IMR-90 (cell line): ENCODE results near the gene SMAD4. TPM values are rescaled to one million over a fixed set of nuclear protein-coding genes. Genes with fewer than 3 reads are reported as not detected.

Source experiments
- ATAC-seq: fragments of 200-7000 bp; cut with Tn5 transposase; 2 replicates; pipeline ENCODE4 v1.9.1; 2020; ENCODE audit warnings: low read depth, mild to moderate bottlenecking, moderate library complexity
- BruUV-seq: library from RNA; stranded (reverse); fragments of 400-500 nt; replicated peaks from 2 replicates; lab custom pipeline; 2021; lab: Mats Ljungman, UMichigan
- CTCF ChIA-PET: fragments of 300-600 bp; formaldehyde crosslinking; extraction: SDS; loops from one replicate; lab custom pipeline; 2021; ENCODE audit warnings: antibody characterized with exemption; lab: Yijun Ruan, JAX
- POLR2A ChIA-PET: fragments of 300-600 bp; sonication (Branson Sonifier 250); formaldehyde crosslinking; loops from one replicate; lab custom pipeline; 2022; ENCODE audit warnings: antibody characterized with exemption; ENCODE audit not compliant: unreplicated experiment; lab: Charles Lee
- DNase-seq: peaks from one replicate; pipeline ENCODE4 v3.0.0; 2013
- H2AFZ ChIP-seq: replicated peaks from 2 replicates; pipeline ENCODE3; 2013; ENCODE audit warnings: low read length, mild to moderate bottlenecking; ENCODE audit not compliant: poor library complexity
- H2AK5ac ChIP-seq: 2 replicates; pipeline ENCODE4 v1.6.1; 2013; ENCODE audit warnings: low read depth, low read length, inconsistent platforms
- H2AK9ac ChIP-seq: replicated peaks from 2 replicates; pipeline ENCODE3; 2013; ENCODE audit warnings: mild to moderate bottlenecking, low read depth, low read length, moderate library complexity; ENCODE audit not compliant: poor library complexity
- H2BK120ac ChIP-seq: 2 replicates; pipeline ENCODE4 v1.6.1; 2013; ENCODE audit warnings: low read depth, low read length, inconsistent platforms
- H2BK15ac ChIP-seq: 3 replicates; pipeline ENCODE4 v1.6.1; 2013; ENCODE audit warnings: low read depth, low read length, inconsistent platforms
- H2BK20ac ChIP-seq: 2 replicates; pipeline ENCODE4 v1.6.1; 2013; ENCODE audit warnings: low read depth, mild to moderate bottlenecking, inconsistent platforms, low read length, moderate library complexity
- H2BK5ac ChIP-seq: 2 replicates; pipeline ENCODE4 v1.6.1; 2013; ENCODE audit warnings: mild to moderate bottlenecking, low read depth, low read length, inconsistent platforms; ENCODE audit not compliant: poor library complexity, severe bottlenecking
- H3K14ac ChIP-seq: replicated peaks from 2 replicates; pipeline ENCODE4 v1.6.1; 2013; ENCODE audit warnings: low read depth, low read length, inconsistent platforms
- H3K18ac ChIP-seq: 2 replicates; pipeline ENCODE4 v1.6.1; 2013; ENCODE audit warnings: low read depth, low read length, control low read depth
- H3K23ac ChIP-seq: 2 replicates; pipeline ENCODE4 v1.6.1; 2013; ENCODE audit warnings: low read depth, low read length, inconsistent platforms
- H3K27ac ChIP-seq: 2 replicates; pipeline ENCODE4 v1.5.1; 2013; ENCODE audit warnings: mild to moderate bottlenecking, control low read depth, low read length; ENCODE audit not compliant: insufficient read depth
- H3K27me3 ChIP-seq: 2 replicates; pipeline ENCODE4 v1.6.1; 2013; ENCODE audit warnings: low read length; ENCODE audit not compliant: control insufficient read depth, insufficient read depth
- H3K36me3 ChIP-seq: 2 replicates; pipeline ENCODE4 v1.6.1; 2013; ENCODE audit warnings: low read length, mixed read lengths; ENCODE audit not compliant: control insufficient read depth, insufficient read depth
- H3K4ac ChIP-seq: 2 replicates; pipeline ENCODE4 v1.6.1; 2013; ENCODE audit warnings: low read depth, low read length, inconsistent platforms
- H3K4me1 ChIP-seq: 2 replicates; pipeline ENCODE4 v1.6.1; 2013; ENCODE audit warnings: low read length, mixed read lengths; ENCODE audit not compliant: control insufficient read depth, insufficient read depth
- H3K4me2 ChIP-seq: 2 replicates; pipeline ENCODE4 v1.6.1; 2013; ENCODE audit warnings: low read depth, mild to moderate bottlenecking, control low read depth, low read length, moderate library complexity
- H3K4me3 ChIP-seq: 2 replicates; pipeline ENCODE4 v1.5.1; 2013; ENCODE audit warnings: low read depth, mild to moderate bottlenecking, control low read depth, low read length, moderate library complexity; ENCODE audit not compliant: insufficient read depth
- H3K56ac ChIP-seq: 2 replicates; pipeline ENCODE4 v1.6.1; 2013; ENCODE audit warnings: low read length, inconsistent platforms; ENCODE audit not compliant: insufficient read depth; ENCODE audit errors: extremely low read depth
- H3K79me1 ChIP-seq, 2 experiments: 2 replicates each; pipeline ENCODE4 v1.6.1; 2013; ENCODE audit warnings: low read length in 2 of 2, inconsistent platforms in 1 of 2, low read depth in 1 of 2
- H3K9ac ChIP-seq: 2 replicates; pipeline ENCODE4 v1.6.1; 2013; ENCODE audit warnings: low read depth, low read length, control low read depth
- H3K9me1 ChIP-seq: 2 replicates; pipeline ENCODE4 v1.6.1; 2013; ENCODE audit warnings: low read length, inconsistent platforms; ENCODE audit not compliant: insufficient read depth
- H3K9me3 ChIP-seq: 2 replicates; pipeline ENCODE4 v1.6.1; 2013; ENCODE audit warnings: low read length; ENCODE audit not compliant: control insufficient read depth, insufficient read depth
- H4K20me1 ChIP-seq: 2 replicates; pipeline ENCODE4 v1.6.1; 2013; ENCODE audit warnings: low read length, inconsistent platforms; ENCODE audit not compliant: insufficient read depth
- H4K5ac ChIP-seq: 2 replicates; pipeline ENCODE4 v1.6.1; 2013; ENCODE audit warnings: mild to moderate bottlenecking, low read depth, low read length, control low read depth
- H4K8ac ChIP-seq, 2 experiments: 2 replicates each; pipeline ENCODE4 v1.6.1; 2013; ENCODE audit warnings: low read depth in 2 of 2, low read length in 2 of 2, control low read depth in 1 of 2, inconsistent platforms in 1 of 2
- H4K91ac ChIP-seq: 2 replicates; pipeline ENCODE4 v1.6.1; 2013; ENCODE audit warnings: low read depth, low read length, inconsistent platforms; ENCODE audit not compliant: insufficient read depth
- BHLHE40 ChIP-seq: fragments of 150-350 bp; IDR thresholded peaks from 2 replicates; pipeline ENCODE4 v1.6.1; 2016; ENCODE audit warnings: mild to moderate bottlenecking, low read depth, low read length
- CHD1 ChIP-seq: IDR thresholded peaks from 2 replicates; pipeline ENCODE4 v1.6.1; 2012; ENCODE audit warnings: low read depth, low read length, improper control_type of control experiment
- CTCF ChIP-seq: conservative IDR thresholded peaks from 2 replicates; pipeline ENCODE4 v1.5.1; 2012; ENCODE audit warnings: mild to moderate bottlenecking, low read depth, low read length, improper control_type of control experiment
- MAFK ChIP-seq: IDR thresholded peaks from 2 replicates; pipeline ENCODE4 v1.6.1; 2012; ENCODE audit warnings: low read depth, low read length, improper control_type of control experiment
- MAZ ChIP-seq: IDR thresholded peaks from 2 replicates; pipeline ENCODE4 v1.6.1; 2012; ENCODE audit warnings: low read depth, mild to moderate bottlenecking, low read length, improper control_type of control experiment, moderate library complexity, borderline replicate concordance
- MXI1 ChIP-seq: IDR thresholded peaks from 2 replicates; pipeline ENCODE4 v1.6.1; 2012; ENCODE audit warnings: low read depth, mild to moderate bottlenecking, low read length, moderate library complexity, borderline replicate concordance
- NFE2L2 ChIP-seq: fragments of 150-350 bp; IDR thresholded peaks from 2 replicates; pipeline ENCODE4 v1.6.1; 2016; ENCODE audit warnings: low read depth, mild to moderate bottlenecking, low read length
- POLR2A ChIP-seq: IDR thresholded peaks from 2 replicates; pipeline ENCODE4 v1.6.1; 2012; ENCODE audit warnings: mild to moderate bottlenecking, low read depth, low read length
- RAD21 ChIP-seq: IDR thresholded peaks from 2 replicates; pipeline ENCODE4 v1.6.1; 2012; ENCODE audit warnings: low read length, improper control_type of control experiment
- RCOR1 ChIP-seq: IDR thresholded peaks from 2 replicates; pipeline ENCODE4 v1.6.1; 2012; ENCODE audit warnings: mild to moderate bottlenecking, low read length, improper control_type of control experiment; ENCODE audit not compliant: insufficient replicate concordance
- RFX5 ChIP-seq: IDR thresholded peaks from 2 replicates; pipeline ENCODE4 v1.8.0; 2012; ENCODE audit warnings: low read depth, mild to moderate bottlenecking, low read length, moderate library complexity
- SMC3 ChIP-seq: fragments of 150-350 bp; IDR thresholded peaks from 2 replicates; pipeline ENCODE4 v1.6.1; 2016; ENCODE audit warnings: low read depth, mild to moderate bottlenecking, antibody characterized with exemption, low read length, moderate library complexity
- WGBS, 2 experiments: methylation state at CpG; one replicate each; pipeline versions ENCODE4 v1.1.5 to v1.1.7; 2013; ENCODE audit warnings: missing lambda C conversion rate in 2 of 2; ENCODE audit not compliant: insufficient read length in 1 of 2; ENCODE audit errors: extremely low coverage in 2 of 2; 5-methylcytosine and 5-hydroxymethylcytosine counted together
- dilution Hi-C: fragments of 300-500 bp; cut with HindIII; formaldehyde crosslinking; loops from one replicate; pipeline ENCODE4 v1.14.3; 2018; ENCODE audit warnings: low sequenced_read_pairs; ENCODE audit not compliant: unreplicated experiment
- in situ Hi-C: fragments of 300-500 bp; cut with MboI; formaldehyde crosslinking; loops from 3 replicates; pipeline ENCODE4 v1.14.3; 2019; ENCODE audit warnings: low sequenced_read_pairs, inconsistent platforms, mixed read lengths
- intact Hi-C: fragments of 100-400 bp; cut with micrococcal nuclease; formaldehyde crosslinking; loops from 2 replicates; pipeline ENCODE4 v1.10.0; 2022
- polyA plus RNA-seq, 3 experiments: library from polyadenylated mRNA; depleted of rRNA; stranded (reverse); fragments of >200 nt; gene quantifications; 2 replicates each; pipeline ENCODE4 v1.2.3, GENCODE V29; 2012; ENCODE audit warnings: low replicate concordance in 1 of 3
- total RNA-seq: library from RNA; depleted of rRNA; stranded (reverse); fragments of >200 nt; gene quantifications from 2 replicates; pipeline ENCODE4 v1.2.3, GENCODE V29; 2012

The SMAD4 gene
- total and polyA plus RNA-seq, 2 of the 4 experiments (the other 2 are of a cell fraction), result 57.6 to 145 TPM

GRCh38 chr18:51123936-51124486 is 94.0 kb downstream of the SMAD4 start:
- H4K20me1 ChIP-seq, result no peaks in the 10 kb centered on the region

More at GRCh38 chr18:51123936-51124486, 94.0 kb downstream of the SMAD4 start:
- TF ChIP-seq BHLHE40 (no peak), MAZ (no peak), RCOR1 (no peak), RFX5 (no peak), CTCF (no peak), POLR2A (no peak), RAD21 (no peak), SMC3 (no peak), MAFK (no peak), MXI1 (no peak), NFE2L2 (no peak), CHD1 (no peak)
- in situ Hi-C loops, result loop anchor here (25.0 kb wide), 1 partner anchor 1563 kb away; no protein-coding TSS in a partner anchor
- H3K56ac ChIP-seq, result no peak overlapping the region
- H3K23ac ChIP-seq, result no peak overlapping the region
- no peaks in the 10 kb centered on the region; the same call in 1 of the 2 replicates for H3K9me3 ChIP-seq
- no peak overlapping the region for H3K4ac ChIP-seq
- H3K4me1 ChIP-seq, result no peaks in the 10 kb centered on the region
- BruUV-seq, result no TSS peak
- no peaks in the 10 kb centered on the region for H3K79me1 ChIP-seq
- dilution Hi-C loops, result no loop called here
- H3K9me1 ChIP-seq, result no peaks in the 10 kb centered on the region
- H4K91ac ChIP-seq, result no peak overlapping the region
- no peaks in the 10 kb centered on the region for H3K27me3 ChIP-seq
- no peak overlapping the region for H3K9ac ChIP-seq
- POLR2A ChIA-PET, result no interaction called here
- WGBS, 2 experiments, result no CpG with 5 or more reads among the region's 10 CpGs
- no peak overlapping the region for H3K4me3 ChIP-seq
- no peak overlapping the region for H3K27ac ChIP-seq
- no peak overlapping the region for H2BK120ac ChIP-seq
- H3K18ac ChIP-seq, result no peak overlapping the region
- H2BK20ac ChIP-seq, result no peak overlapping the region
- ATAC-seq, result no peak
- no peak overlapping the region for H3K14ac ChIP-seq
- H2AK5ac ChIP-seq, result no peak overlapping the region
- no peak overlapping the region for H4K8ac ChIP-seq
- CTCF ChIA-PET, result interaction anchor here (1.0 kb wide), 1 partner anchor 14 kb away, joined by 3 read pairs; no protein-coding TSS in a partner anchor
- intact Hi-C loops, result no loop called here
- H2BK5ac ChIP-seq, result no peak overlapping the region
- no peak overlapping the region for H2AK9ac ChIP-seq
- no peak overlapping the region for H3K4me2 ChIP-seq
- H3K36me3 ChIP-seq, result no peaks in the 10 kb centered on the region
- no peak for DNase-seq
- no peak overlapping the region for H4K5ac ChIP-seq
- H2AFZ ChIP-seq, result no peak overlapping the region
- no peak overlapping the region for H2BK15ac ChIP-seq
